A549 (cell line): ENCODE results near the gene SLC25A25.

ENCODE experiments used
- CEBPB ChIP-seq, 2 experiments: fragments of >200 bp in 1 of 2; sonication (Bioruptor Twin) in 1 of 2; formaldehyde crosslinking in 1 of 2; IDR thresholded peaks; 2 replicates each; pipeline ENCODE4 v1.6.1; 2012 to 2016
- CHD2 ChIP-seq: fragments of 150-350 bp; IDR thresholded peaks from 2 replicates; pipeline ENCODE4 v1.6.1; 2014; ENCODE audit warnings: low read length; ENCODE audit not compliant: partially characterized antibody
- CHD4 ChIP-seq: fragments of 200-600 bp; sonication (generic); IDR thresholded peaks from 2 replicates; pipeline ENCODE4 v1.6.1; 2016; ENCODE audit warnings: antibody characterized with exemption, mild to moderate bottlenecking, borderline replicate concordance
- EHMT2 ChIP-seq: fragments of 200-600 bp; sonication (generic); IDR thresholded peaks from 2 replicates; pipeline ENCODE4 v1.6.1; 2016; ENCODE audit warnings: antibody characterized with exemption, low read depth, mild to moderate bottlenecking, moderate library complexity
- JUNB ChIP-seq: fragments of >200 bp; sonication (Bioruptor Twin); formaldehyde crosslinking; IDR thresholded peaks from 2 replicates; pipeline ENCODE4 v1.6.1; 2016
- NFE2L2 ChIP-seq: fragments of 150-350 bp; conservative IDR thresholded peaks from 2 replicates; pipeline ENCODE4 v1.6.1; 2014; ENCODE audit warnings: low read length
- NPAS2 ChIP-seq: fragments of 250-450 bp; sonication (Bioruptor Pico); IDR thresholded peaks from 2 replicates; pipeline ENCODE4 v1.8.0; 2022; ENCODE audit warnings: mild to moderate bottlenecking, moderate library complexity, borderline replicate concordance
- POLR2A ChIP-seq: IDR thresholded peaks from 2 replicates; pipeline ENCODE4 v1.6.1; 2012; ENCODE audit warnings: mild to moderate bottlenecking, low read length
- SMC3 ChIP-seq: fragments of >200 bp; sonication (Bioruptor Twin); formaldehyde crosslinking; IDR thresholded peaks from 3 replicates; pipeline ENCODE4 v1.6.1; 2018; ENCODE audit warnings: inconsistent platforms
- ZNF302 ChIP-seq: fragments of 250-450 bp; sonication (Bioruptor Pico); IDR thresholded peaks from 2 replicates; pipeline ENCODE4 v1.9.0; 2021; ENCODE audit warnings: inconsistent platforms, mild to moderate bottlenecking, moderate library complexity
- TF ChIP-seq, protein P1 (sequence below): fragments of >200 bp; sonication (Bioruptor Twin); formaldehyde crosslinking; IDR thresholded peaks from 3 replicates; pipeline ENCODE4 v1.5.1; 2016
- TF ChIP-seq, protein P2 (sequence below): fragments of 200-600 bp; sonication (generic); IDR thresholded peaks from 2 replicates; pipeline ENCODE4 v1.6.1; 2016; ENCODE audit warnings: antibody characterized with exemption, mild to moderate bottlenecking, moderate library complexity
- TF ChIP-seq, protein P3 (sequence below): fragments of 450-650 bp; IDR thresholded peaks from 2 replicates; pipeline ENCODE4 v1.6.1; 2014; ENCODE audit warnings: antibody characterized with exemption

DNA sequence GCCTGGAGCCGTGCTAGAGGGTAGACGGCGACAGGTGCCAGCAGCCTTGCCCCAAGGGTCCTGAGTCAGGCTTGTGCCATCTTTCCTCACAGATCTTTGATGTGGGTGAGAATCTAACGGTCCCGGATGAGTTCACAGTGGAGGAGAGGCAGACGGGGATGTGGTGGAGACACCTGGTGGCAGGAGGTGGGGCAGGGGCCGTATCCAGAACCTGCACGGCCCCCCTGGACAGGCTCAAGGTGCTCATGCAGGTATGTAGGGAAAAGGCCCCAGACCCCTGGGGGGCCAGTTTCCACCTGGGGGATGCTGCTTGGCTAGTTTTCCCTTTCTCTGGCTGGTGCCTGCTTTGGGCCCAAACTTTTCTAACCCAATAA lies 35.5 kb downstream of the SLC25A25 start:
- TF ChIP-seq, protein P1, sequence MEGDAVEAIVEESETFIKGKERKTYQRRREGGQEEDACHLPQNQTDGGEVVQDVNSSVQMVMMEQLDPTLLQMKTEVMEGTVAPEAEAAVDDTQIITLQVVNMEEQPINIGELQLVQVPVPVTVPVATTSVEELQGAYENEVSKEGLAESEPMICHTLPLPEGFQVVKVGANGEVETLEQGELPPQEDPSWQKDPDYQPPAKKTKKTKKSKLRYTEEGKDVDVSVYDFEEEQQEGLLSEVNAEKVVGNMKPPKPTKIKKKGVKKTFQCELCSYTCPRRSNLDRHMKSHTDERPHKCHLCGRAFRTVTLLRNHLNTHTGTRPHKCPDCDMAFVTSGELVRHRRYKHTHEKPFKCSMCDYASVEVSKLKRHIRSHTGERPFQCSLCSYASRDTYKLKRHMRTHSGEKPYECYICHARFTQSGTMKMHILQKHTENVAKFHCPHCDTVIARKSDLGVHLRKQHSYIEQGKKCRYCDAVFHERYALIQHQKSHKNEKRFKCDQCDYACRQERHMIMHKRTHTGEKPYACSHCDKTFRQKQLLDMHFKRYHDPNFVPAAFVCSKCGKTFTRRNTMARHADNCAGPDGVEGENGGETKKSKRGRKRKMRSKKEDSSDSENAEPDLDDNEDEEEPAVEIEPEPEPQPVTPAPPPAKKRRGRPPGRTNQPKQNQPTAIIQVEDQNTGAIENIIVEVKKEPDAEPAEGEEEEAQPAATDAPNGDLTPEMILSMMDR = peak; percentile 2; the same call in 1 of the 3 replicates
- TF ChIP-seq NPAS2 (CRISPR knock-in tag) (no peak), JUNB (no peak), POLR2A (no peak), SMC3 (0 out of 3 replicates have a peak, but pooled peaks have one; percentile 31), CEBPB (IDR thresholded peaks at IDR 0.05) (no peak), ZNF302 (CRISPR knock-in tag) (no peak), CHD4 (no peak), EHMT2 (no peak), NFE2L2 (no peak), CHD2 (no peak)
- TF ChIP-seq, protein P2, sequence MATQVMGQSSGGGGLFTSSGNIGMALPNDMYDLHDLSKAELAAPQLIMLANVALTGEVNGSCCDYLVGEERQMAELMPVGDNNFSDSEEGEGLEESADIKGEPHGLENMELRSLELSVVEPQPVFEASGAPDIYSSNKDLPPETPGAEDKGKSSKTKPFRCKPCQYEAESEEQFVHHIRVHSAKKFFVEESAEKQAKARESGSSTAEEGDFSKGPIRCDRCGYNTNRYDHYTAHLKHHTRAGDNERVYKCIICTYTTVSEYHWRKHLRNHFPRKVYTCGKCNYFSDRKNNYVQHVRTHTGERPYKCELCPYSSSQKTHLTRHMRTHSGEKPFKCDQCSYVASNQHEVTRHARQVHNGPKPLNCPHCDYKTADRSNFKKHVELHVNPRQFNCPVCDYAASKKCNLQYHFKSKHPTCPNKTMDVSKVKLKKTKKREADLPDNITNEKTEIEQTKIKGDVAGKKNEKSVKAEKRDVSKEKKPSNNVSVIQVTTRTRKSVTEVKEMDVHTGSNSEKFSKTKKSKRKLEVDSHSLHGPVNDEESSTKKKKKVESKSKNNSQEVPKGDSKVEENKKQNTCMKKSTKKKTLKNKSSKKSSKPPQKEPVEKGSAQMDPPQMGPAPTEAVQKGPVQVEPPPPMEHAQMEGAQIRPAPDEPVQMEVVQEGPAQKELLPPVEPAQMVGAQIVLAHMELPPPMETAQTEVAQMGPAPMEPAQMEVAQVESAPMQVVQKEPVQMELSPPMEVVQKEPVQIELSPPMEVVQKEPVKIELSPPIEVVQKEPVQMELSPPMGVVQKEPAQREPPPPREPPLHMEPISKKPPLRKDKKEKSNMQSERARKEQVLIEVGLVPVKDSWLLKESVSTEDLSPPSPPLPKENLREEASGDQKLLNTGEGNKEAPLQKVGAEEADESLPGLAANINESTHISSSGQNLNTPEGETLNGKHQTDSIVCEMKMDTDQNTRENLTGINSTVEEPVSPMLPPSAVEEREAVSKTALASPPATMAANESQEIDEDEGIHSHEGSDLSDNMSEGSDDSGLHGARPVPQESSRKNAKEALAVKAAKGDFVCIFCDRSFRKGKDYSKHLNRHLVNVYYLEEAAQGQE = no peak
- TF ChIP-seq, protein P3, sequence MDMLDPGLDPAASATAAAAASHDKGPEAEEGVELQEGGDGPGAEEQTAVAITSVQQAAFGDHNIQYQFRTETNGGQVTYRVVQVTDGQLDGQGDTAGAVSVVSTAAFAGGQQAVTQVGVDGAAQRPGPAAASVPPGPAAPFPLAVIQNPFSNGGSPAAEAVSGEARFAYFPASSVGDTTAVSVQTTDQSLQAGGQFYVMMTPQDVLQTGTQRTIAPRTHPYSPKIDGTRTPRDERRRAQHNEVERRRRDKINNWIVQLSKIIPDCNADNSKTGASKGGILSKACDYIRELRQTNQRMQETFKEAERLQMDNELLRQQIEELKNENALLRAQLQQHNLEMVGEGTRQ = no peak
